ENCODE measurements around the gene JMJD6.

DNA sequence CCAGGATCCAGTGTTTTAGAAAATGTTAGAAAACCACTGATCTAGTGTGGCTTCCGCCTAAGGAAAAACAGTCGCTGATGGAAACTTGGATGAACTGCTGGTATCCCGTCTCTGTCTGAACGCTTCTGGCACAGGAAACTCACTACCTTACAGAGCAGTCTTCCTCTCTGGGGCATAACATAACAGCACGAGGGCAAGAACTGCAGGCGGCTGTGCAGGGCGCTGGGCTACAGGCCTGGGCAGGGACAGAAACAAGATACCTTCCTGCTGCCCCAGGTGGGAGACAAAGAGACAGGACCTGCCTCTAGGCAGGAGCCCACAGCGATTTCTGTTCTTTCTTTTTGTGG lies 26.2 kb downstream of the JMJD6 start:
- TF ChIP-seq TAF1 (IDR thresholded peaks at IDR 0.05; ENCODE audit: borderline replicate concordance, insufficient read depth, low read length) (no peak), POLR2AphosphoS5 (IDR thresholded peaks at IDR 0.05; ENCODE audit: low read depth, low read length) (no peak), SIN3A (IDR thresholded peaks at IDR 0.05; ENCODE audit: borderline replicate concordance, insufficient read depth, low read length) (no peak), FOXP2 (optimal IDR thresholded peaks at IDR 0.05; ENCODE audit: borderline replicate concordance, extremely low read depth, extremely low read length, insufficient read depth) (no peak)
- TF ChIP-seq, protein P1, sequence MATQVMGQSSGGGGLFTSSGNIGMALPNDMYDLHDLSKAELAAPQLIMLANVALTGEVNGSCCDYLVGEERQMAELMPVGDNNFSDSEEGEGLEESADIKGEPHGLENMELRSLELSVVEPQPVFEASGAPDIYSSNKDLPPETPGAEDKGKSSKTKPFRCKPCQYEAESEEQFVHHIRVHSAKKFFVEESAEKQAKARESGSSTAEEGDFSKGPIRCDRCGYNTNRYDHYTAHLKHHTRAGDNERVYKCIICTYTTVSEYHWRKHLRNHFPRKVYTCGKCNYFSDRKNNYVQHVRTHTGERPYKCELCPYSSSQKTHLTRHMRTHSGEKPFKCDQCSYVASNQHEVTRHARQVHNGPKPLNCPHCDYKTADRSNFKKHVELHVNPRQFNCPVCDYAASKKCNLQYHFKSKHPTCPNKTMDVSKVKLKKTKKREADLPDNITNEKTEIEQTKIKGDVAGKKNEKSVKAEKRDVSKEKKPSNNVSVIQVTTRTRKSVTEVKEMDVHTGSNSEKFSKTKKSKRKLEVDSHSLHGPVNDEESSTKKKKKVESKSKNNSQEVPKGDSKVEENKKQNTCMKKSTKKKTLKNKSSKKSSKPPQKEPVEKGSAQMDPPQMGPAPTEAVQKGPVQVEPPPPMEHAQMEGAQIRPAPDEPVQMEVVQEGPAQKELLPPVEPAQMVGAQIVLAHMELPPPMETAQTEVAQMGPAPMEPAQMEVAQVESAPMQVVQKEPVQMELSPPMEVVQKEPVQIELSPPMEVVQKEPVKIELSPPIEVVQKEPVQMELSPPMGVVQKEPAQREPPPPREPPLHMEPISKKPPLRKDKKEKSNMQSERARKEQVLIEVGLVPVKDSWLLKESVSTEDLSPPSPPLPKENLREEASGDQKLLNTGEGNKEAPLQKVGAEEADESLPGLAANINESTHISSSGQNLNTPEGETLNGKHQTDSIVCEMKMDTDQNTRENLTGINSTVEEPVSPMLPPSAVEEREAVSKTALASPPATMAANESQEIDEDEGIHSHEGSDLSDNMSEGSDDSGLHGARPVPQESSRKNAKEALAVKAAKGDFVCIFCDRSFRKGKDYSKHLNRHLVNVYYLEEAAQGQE (IDR thresholded peaks at IDR 0.05; ENCODE audit: insufficient read depth in 1 of 2, low read depth in 2 of 2, low read length in 2 of 2): no peak
